ENCODE data around the gene PTOV1. TPM values are rescaled to one million over a fixed set of nuclear protein-coding genes. Genes with fewer than 3 reads are reported as not detected.

PTOV1 gene
- total RNA-seq, 1 donor from 2014 or later, result 104 TPM

- H3K27ac ChIP-seq (replicated peaks), result peak overlapping the region; percentile 99
- peak overlapping the region; percentile 94 for H3K4me3 ChIP-seq
- H3K4me1 ChIP-seq, result peaks cover 46% of the 10 kb centered on the region
- peak; percentile 64 for DNase-seq
- no peaks in the 10 kb centered on the region for H3K9me3 ChIP-seq (replicated peaks)
- intact Hi-C loops (cut with micrococcal nuclease), result no loop called here
- peaks cover 26% of the 10 kb centered on the region for H3K36me3 ChIP-seq
- H3K27me3 ChIP-seq (ENCODE audit: low read depth), result no peaks in the 10 kb centered on the region
- no peak for TF ChIP-seq CTCF (IDR thresholded peaks at IDR 0.05; ENCODE audit: borderline replicate concordance)
These were observed 25.0 kb downstream of the PTOV1 start for GRCh38 chr19:49875857-49876421.

GRCh38 chr19:49876422-49877019 is 25.6 kb downstream of the PTOV1 start:
- H3K27ac ChIP-seq (replicated peaks), result peak overlapping the region; percentile 99
- no peaks in the 10 kb centered on the region for H3K9me3 ChIP-seq (replicated peaks)
- H3K36me3 ChIP-seq, result peaks cover 31% of the 10 kb centered on the region
- H3K4me1 ChIP-seq, result peaks cover 44% of the 10 kb centered on the region
- H3K4me3 ChIP-seq, result peak overlapping the region; percentile 94
- no peaks in the 10 kb centered on the region for H3K27me3 ChIP-seq (ENCODE audit: low read depth)
- intact Hi-C loops (cut with micrococcal nuclease), result no loop called here
- TF ChIP-seq CTCF (IDR thresholded peaks at IDR 0.05; ENCODE audit: borderline replicate concordance), result no peak
- peak; percentile 97 for DNase-seq

GRCh38 chr19:49877020-49877878 is 26.3 kb downstream of the PTOV1 start, which contains the start of the genes AKT1S1 and TBC1D17:
AKT1S1 (minus strand) TSS chr19:49877355; CDS start chr19:49873295, 4,060 bp downstream.
TBC1D17 (plus strand) TSS chr19:49877702; CDS start chr19:49877724, 22 bp downstream.
- intact Hi-C loops (cut with micrococcal nuclease), result no loop called here
- TF ChIP-seq CTCF (IDR thresholded peaks at IDR 0.05; ENCODE audit: borderline replicate concordance), result no peak
- peaks cover 39% of the 10 kb centered on the region for H3K36me3 ChIP-seq

GRCh38 chr19:49877879-49878743 is 27.2 kb downstream of the PTOV1 start:
- peak overlapping the region; percentile 94 for H3K4me3 ChIP-seq
- H3K36me3 ChIP-seq, result peaks cover 47% of the 10 kb centered on the region
- H3K27me3 ChIP-seq (ENCODE audit: low read depth), result no peaks in the 10 kb centered on the region
- peak overlapping the region; percentile 99 for H3K27ac ChIP-seq (replicated peaks)
- peak; percentile 99 for DNase-seq
- peaks cover 47% of the 10 kb centered on the region for H3K4me1 ChIP-seq
- intact Hi-C loops (cut with micrococcal nuclease), result no loop called here
- no peaks in the 10 kb centered on the region for H3K9me3 ChIP-seq (replicated peaks)
- no peak for TF ChIP-seq CTCF (IDR thresholded peaks at IDR 0.05; ENCODE audit: borderline replicate concordance)

More at GRCh38 chr19:49877020-49877878, 26.3 kb downstream of the PTOV1 start, which contains the start of the genes AKT1S1 and TBC1D17:
- Histone ChIP-seq H3K9me3 (replicated peaks) (no peaks in the 10 kb centered on the region), H3K4me1 (peaks cover 47% of the 10 kb centered on the region), H3K27ac (replicated peaks) (peak within 1 kb of the TSS; percentile 99), H3K4me3 (peak within 1 kb of the TSS; percentile 94), H3K27me3 (ENCODE audit: low read depth) (no peaks in the 10 kb centered on the region)
- peak; percentile 99 for DNase-seq

GRCh38 chr19:49878744-49879070 is 27.7 kb downstream of the PTOV1 start:
- no peaks in the 10 kb centered on the region for H3K27me3 ChIP-seq (ENCODE audit: low read depth)
- peaks cover 47% of the 10 kb centered on the region for H3K4me1 ChIP-seq
- intact Hi-C loops (cut with micrococcal nuclease), result no loop called here
- no peaks in the 10 kb centered on the region for H3K9me3 ChIP-seq (replicated peaks)
- peak overlapping the region; percentile 94 for H3K4me3 ChIP-seq
- peaks cover 53% of the 10 kb centered on the region for H3K36me3 ChIP-seq
- H3K27ac ChIP-seq (replicated peaks), result peak overlapping the region; percentile 99
- DNase-seq, result no peak
- TF ChIP-seq CTCF (IDR thresholded peaks at IDR 0.05; ENCODE audit: borderline replicate concordance), result no peak
